Mesendoderm (in vitro differentiated cells): ENCODE data around the gene NFIA.

Experiments used
- DNase-seq: peaks from one replicate; pipeline ENCODE4 v3.0.0; 2013
- H2AK5ac ChIP-seq: 2 replicates; pipeline ENCODE4 v1.6.1; 2013; ENCODE audit warnings: low read length, inconsistent platforms
- H2BK120ac ChIP-seq: 2 replicates; pipeline ENCODE4 v1.6.1; 2013; ENCODE audit warnings: low read depth, mild to moderate bottlenecking, low read length, moderate library complexity, mixed read lengths
- H2BK15ac ChIP-seq: replicated peaks from 2 replicates; pipeline ENCODE4 v1.6.1; 2013; ENCODE audit warnings: low read depth, mild to moderate bottlenecking, moderate library complexity
- H2BK5ac ChIP-seq: 2 replicates; pipeline ENCODE4 v1.6.1; 2013; ENCODE audit warnings: low read length, inconsistent platforms
- H3K18ac ChIP-seq: 2 replicates; pipeline ENCODE4 v1.6.1; 2013; ENCODE audit warnings: mild to moderate bottlenecking, low read length, mixed read lengths
- H3K23ac ChIP-seq: one replicate; pipeline ENCODE4 v1.6.1; 2013; ENCODE audit warnings: low read length
- H3K27ac ChIP-seq: 2 replicates; pipeline ENCODE4 v1.5.1; 2013; ENCODE audit warnings: low read depth, mild to moderate bottlenecking, inconsistent platforms, low read length, moderate library complexity
- H3K27me3 ChIP-seq: 2 replicates; pipeline ENCODE4 v1.6.1; 2013; ENCODE audit warnings: low read length, control low read depth, mild to moderate bottlenecking, inconsistent platforms; ENCODE audit not compliant: insufficient read depth, poor library complexity
- H3K36me3 ChIP-seq: 2 replicates; pipeline ENCODE4 v1.6.1; 2013; ENCODE audit warnings: low read length, inconsistent platforms; ENCODE audit not compliant: control insufficient read depth, insufficient read depth
- H3K4ac ChIP-seq: one replicate; pipeline ENCODE4 v1.6.1; 2013; ENCODE audit warnings: low read depth, mild to moderate bottlenecking, low read length, moderate library complexity
- H3K4me1 ChIP-seq: 2 replicates; pipeline ENCODE4 v1.6.1; 2013; ENCODE audit warnings: low read depth, low read length, inconsistent platforms; ENCODE audit not compliant: control insufficient read depth
- H3K4me2 ChIP-seq: 2 replicates; pipeline ENCODE4 v1.6.1; 2013; ENCODE audit warnings: low read length
- H3K4me3 ChIP-seq: 2 replicates; pipeline ENCODE4 v1.5.1; 2013; ENCODE audit warnings: mild to moderate bottlenecking, low read length
- H3K56ac ChIP-seq: one replicate; pipeline ENCODE4 v1.6.1; 2013; ENCODE audit warnings: low read length
- H3K79me1 ChIP-seq: 2 replicates; pipeline ENCODE4 v1.6.1; 2013; ENCODE audit warnings: low read length, inconsistent platforms
- H3K79me2 ChIP-seq: 2 replicates; pipeline ENCODE4 v1.6.1; 2013; ENCODE audit warnings: mild to moderate bottlenecking, low read length; ENCODE audit not compliant: control insufficient read depth, insufficient read depth
- H3K9ac ChIP-seq: 2 replicates; pipeline ENCODE4 v1.6.1; 2013; ENCODE audit warnings: low read length, inconsistent platforms
- H4K5ac ChIP-seq: one replicate; pipeline ENCODE4 v1.6.1; 2013; ENCODE audit warnings: low read length
- H4K8ac ChIP-seq: one replicate; pipeline ENCODE4 v1.6.1; 2013; ENCODE audit warnings: low read depth, mild to moderate bottlenecking, control low read depth, low read length, moderate library complexity
- WGBS: extraction: QIAGEN DNeasy Blood & Tissue Kit; methylation state at CpG from one replicate; pipeline ENCODE4 v1.1.7; 2013; ENCODE audit warnings: low lambda C conversion rate, missing lambda C conversion rate; ENCODE audit not compliant: insufficient coverage; ENCODE audit errors: extremely low coverage; 5-methylcytosine and 5-hydroxymethylcytosine counted together

The NFIA gene

GRCh38 chr1:61240878-61241277 is 158.5 kb downstream of the NFIA start:
- no peaks in the 10 kb centered on the region for H3K36me3 ChIP-seq
- H3K4me1 ChIP-seq, result peaks cover 4% of the 10 kb centered on the region
- H3K27me3 ChIP-seq, result no peaks in the 10 kb centered on the region
- H3K9ac ChIP-seq, result no peak overlapping the region
- no peak overlapping the region for H4K8ac ChIP-seq
- no peak overlapping the region for H4K5ac ChIP-seq
- no peak overlapping the region for H3K23ac ChIP-seq
- no peaks in the 10 kb centered on the region for H3K79me1 ChIP-seq
- DNase-seq, result no peak
- no peaks in the 10 kb centered on the region for H3K79me2 ChIP-seq
- no peak overlapping the region for H3K4me3 ChIP-seq
- 100% methylated on average over 1 of the region's 3 CpGs for WGBS
- no peak overlapping the region for H3K27ac ChIP-seq
- no peak overlapping the region for H3K18ac ChIP-seq
- H3K56ac ChIP-seq, result no peak overlapping the region
- no peak overlapping the region for H3K4me2 ChIP-seq
- H2BK120ac ChIP-seq, result no peak overlapping the region
- H3K4ac ChIP-seq, result no peak overlapping the region
- no peak overlapping the region for H2BK5ac ChIP-seq
- H2BK15ac ChIP-seq, result no peak overlapping the region
- H2AK5ac ChIP-seq, result no peak overlapping the region

- WGBS, result no CpG with 5 or more reads among the region's 4 CpGs
- H3K27ac ChIP-seq, result no peak overlapping the region
- no peaks in the 10 kb centered on the region for H3K79me1 ChIP-seq
- no peak overlapping the region for H3K4ac ChIP-seq
- no peak overlapping the region for H3K18ac ChIP-seq
- H2AK5ac ChIP-seq, result no peak overlapping the region
- H3K23ac ChIP-seq, result no peak overlapping the region
- H3K56ac ChIP-seq, result no peak overlapping the region
- H3K9ac ChIP-seq, result no peak overlapping the region
- no peaks in the 10 kb centered on the region for H3K27me3 ChIP-seq
- H3K36me3 ChIP-seq, result no peaks in the 10 kb centered on the region
- no peaks in the 10 kb centered on the region for H3K79me2 ChIP-seq
- H3K4me1 ChIP-seq, result peaks cover 4% of the 10 kb centered on the region
- no peak overlapping the region for H2BK120ac ChIP-seq
- H3K4me2 ChIP-seq, result no peak overlapping the region
- H2BK5ac ChIP-seq, result no peak overlapping the region
- no peak overlapping the region for H4K5ac ChIP-seq
- no peak overlapping the region for H3K4me3 ChIP-seq
- no peak overlapping the region for H4K8ac ChIP-seq
- H2BK15ac ChIP-seq, result no peak overlapping the region
- no peak for DNase-seq
Measured at GRCh38 chr1:61241411-61241838, 159.1 kb downstream of the NFIA start.

DNA sequence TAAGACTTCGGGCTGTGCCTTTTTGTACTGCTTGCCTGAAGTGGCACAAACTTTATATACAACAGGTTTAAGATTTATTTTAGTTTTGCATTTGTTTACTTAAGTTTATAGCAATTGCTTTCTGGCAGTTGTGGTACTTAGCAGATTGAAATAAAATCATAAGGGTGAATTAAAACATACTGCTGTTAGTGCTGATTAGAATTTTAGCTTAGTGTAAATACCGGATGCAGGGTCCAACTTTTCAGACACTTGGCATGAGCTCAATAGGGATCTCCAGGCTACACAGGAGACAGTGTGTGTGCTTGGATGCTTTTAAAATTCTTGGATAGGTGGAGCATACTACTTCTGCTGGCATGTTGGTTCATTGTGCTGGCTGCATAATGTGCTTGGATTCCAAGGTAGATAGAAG is 159.6 kb downstream of the NFIA start:
- H2BK120ac ChIP-seq, result no peak overlapping the region
- H2BK15ac ChIP-seq, result no peak overlapping the region
- no peak overlapping the region for H3K23ac ChIP-seq

DNA sequence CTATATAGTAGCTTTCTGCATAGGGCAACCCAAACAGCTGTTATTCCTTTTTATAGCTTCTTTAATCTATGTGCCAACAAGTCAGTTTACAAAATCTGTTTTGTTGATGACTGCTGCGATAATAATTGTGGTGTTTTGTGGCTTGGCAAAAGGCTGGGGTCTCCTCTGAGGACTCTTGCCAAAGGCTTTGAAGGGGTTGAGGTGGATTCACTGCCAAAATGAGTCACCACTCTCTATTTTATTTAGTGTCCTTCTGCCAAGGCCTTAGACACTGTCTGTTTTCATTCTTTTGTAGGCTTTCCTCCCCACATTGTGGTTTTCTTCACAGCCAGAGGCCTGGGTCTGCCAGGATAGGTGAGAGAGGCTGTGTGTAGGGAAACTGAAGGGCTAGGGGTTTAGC is 161.8 kb downstream of the NFIA start:
- Histone ChIP-seq H3K79me1 (no peaks in the 10 kb centered on the region), H3K27me3 (no peaks in the 10 kb centered on the region), H3K4me3 (no peak overlapping the region), H3K4me2 (no peak overlapping the region), H3K56ac (no peak overlapping the region), H4K5ac (no peak overlapping the region), H2BK5ac (no peak overlapping the region), H3K27ac (no peak overlapping the region), H3K36me3 (no peaks in the 10 kb centered on the region), H3K9ac (no peak overlapping the region), H2BK15ac (no peak overlapping the region), H2AK5ac (no peak overlapping the region), H3K4me1 (no peaks in the 10 kb centered on the region), H3K18ac (no peak overlapping the region), H4K8ac (no peak overlapping the region), H2BK120ac (no peak overlapping the region), H3K4ac (no peak overlapping the region), H3K23ac (no peak overlapping the region), H3K79me2 (no peaks in the 10 kb centered on the region)
- DNase-seq, result no peak
- WGBS, result no CpG with 5 or more reads among the region's 1 CpG

More for the DNA sequence above, 159.6 kb downstream of the NFIA start:
- no peak overlapping the region for H2AK5ac ChIP-seq
- H3K79me2 ChIP-seq, result no peaks in the 10 kb centered on the region
- no peak overlapping the region for H2BK5ac ChIP-seq
- H3K4me2 ChIP-seq, result no peak overlapping the region
- H3K4me1 ChIP-seq, result peaks cover 4% of the 10 kb centered on the region
- H3K27ac ChIP-seq, result no peak overlapping the region
- H3K36me3 ChIP-seq, result no peaks in the 10 kb centered on the region
- no peaks in the 10 kb centered on the region for H3K79me1 ChIP-seq
- H3K9ac ChIP-seq, result no peak overlapping the region
- DNase-seq, result no peak
- no peak overlapping the region for H3K56ac ChIP-seq
- WGBS, result no CpG with 5 or more reads among the region's 2 CpGs
- no peak overlapping the region for H3K4ac ChIP-seq
- no peak overlapping the region for H3K18ac ChIP-seq
- no peak overlapping the region for H4K5ac ChIP-seq
- H3K27me3 ChIP-seq, result no peaks in the 10 kb centered on the region
- no peak overlapping the region for H3K4me3 ChIP-seq
- no peak overlapping the region for H4K8ac ChIP-seq

- H3K79me2 ChIP-seq, result no peaks in the 10 kb centered on the region
- WGBS, result 100% methylated on average over 1 of the region's 7 CpGs
- H4K8ac ChIP-seq, result no peak overlapping the region
- no peak overlapping the region for H2BK120ac ChIP-seq
- no peak for DNase-seq
- H4K5ac ChIP-seq, result no peak overlapping the region
- no peaks in the 10 kb centered on the region for H3K79me1 ChIP-seq
- no peak overlapping the region for H3K9ac ChIP-seq
- H3K4ac ChIP-seq, result no peak overlapping the region
- H3K4me2 ChIP-seq, result no peak overlapping the region
- H2AK5ac ChIP-seq, result no peak overlapping the region
- H3K56ac ChIP-seq, result no peak overlapping the region
- H3K4me1 ChIP-seq, result no peaks in the 10 kb centered on the region
- no peak overlapping the region for H3K4me3 ChIP-seq
- H3K18ac ChIP-seq, result no peak overlapping the region
- H3K27me3 ChIP-seq, result no peaks in the 10 kb centered on the region
- no peaks in the 10 kb centered on the region for H3K36me3 ChIP-seq
- H2BK15ac ChIP-seq, result no peak overlapping the region
- H3K23ac ChIP-seq, result no peak overlapping the region
- no peak overlapping the region for H3K27ac ChIP-seq
- H2BK5ac ChIP-seq, result no peak overlapping the region
Measured at GRCh38 chr1:61245696-61246400, 163.5 kb downstream of the NFIA start.
